Activated effector memory CD4-positive, alpha-beta T cell treated with anti-CD3 and anti-CD28 coated beads, Interleukin-2, amount 50 U/mL, for 16 hours (primary cell): ENCODE results near the gene CHMP2A.

Experiments
- DNase-seq: peaks from one replicate; pipeline ENCODE4 v3.0.0-alpha.2; 2020

CHMP2A gene

GRCh38 chr19:58569943-58570670, 15.2 kb upstream of the CHMP2A start:
- no peak for DNase-seq

- no peak for DNase-seq
These were observed 14.5 kb upstream of the CHMP2A start for GRCh38 chr19:58569191-58569942.

GRCh38 chr19:58568453-58569130, 13.7 kb upstream of the CHMP2A start:
- DNase-seq, result no peak

GRCh38 chr19:58566989-58567388, 12.1 kb upstream of the CHMP2A start:
- DNase-seq, result no peak

GRCh38 chr19:58563823-58564222, 8.9 kb upstream of the CHMP2A start:
- no peak for DNase-seq

GRCh38 chr19:58563034-58563573, 8.2 kb upstream of the CHMP2A start:
- peak; percentile 75 for DNase-seq

- DNase-seq, result no peak
These were observed 7.5 kb upstream of the CHMP2A start for GRCh38 chr19:58562122-58563033.

GRCh38 chr19:58561373-58562121, 6.6 kb upstream of the CHMP2A start:
- DNase-seq, result no peak

GRCh38 chr19:58560921-58561320, 6.0 kb upstream of the CHMP2A start:
- peak; percentile 57 for DNase-seq

- peak; percentile 59 for DNase-seq
These were observed 5.3 kb upstream of the CHMP2A start for GRCh38 chr19:58560007-58560887.

GRCh38 chr19:58559275-58560006, 4.5 kb upstream of the CHMP2A start:
- peak; percentile 88 for DNase-seq

GRCh38 chr19:58558623-58559274, 3.8 kb upstream of the CHMP2A start:
- DNase-seq, result peak; percentile 100

GRCh38 chr19:58558066-58558622, 3.2 kb upstream of the CHMP2A start, which contains the start of gene UBE2M:
Gene UBE2M, minus strand, starts transcription at chr19:58558611. Its CDS starts 230 bp downstream, at chr19:58558381.
- DNase-seq, result peak; percentile 87

- peak; percentile 64 for DNase-seq
These were observed 2.5 kb upstream of the CHMP2A start for GRCh38 chr19:58557221-58558065.

- DNase-seq, result peak; percentile 63
These were observed 1.8 kb upstream of the CHMP2A start for GRCh38 chr19:58556622-58557220.

- DNase-seq, result peak; percentile 62
These were observed 1.2 kb upstream of the CHMP2A start for GRCh38 chr19:58555920-58556621.
